Ovary (tissue), 3 donors: Measurements from ENCODE around the gene SEBOX.

Source experiments
- CTCF ChIP-seq, 3 donors: fragments of 450-650 bp in 2 of 3; fragments of 200-600 bp in 1 of 3; IDR thresholded peaks; one replicate each; pipeline versions ENCODE4 v1.5.1 to v1.8.0; 2016 to 2022; ENCODE audit warnings: antibody characterized with exemption in 3 of 3, mild to moderate bottlenecking in 1 of 3
- EP300 ChIP-seq: sonication (generic); formaldehyde crosslinking; IDR thresholded peaks from one replicate; pipeline ENCODE4 v1.6.1; 2017; ENCODE audit warnings: antibody characterized with exemption
- donor health status: DM: no; HTN: no; CAD: no.

- no peak for TF ChIP-seq CTCF (IDR thresholded peaks at IDR 0.05)
- no peak for TF ChIP-seq EP300
Observed at GRCh38 chr17:28398280-28398981, 33.4 kb upstream of the SEBOX start.
